NCI-H187 (cell line): ENCODE data around the gene RPAP3.
A peak's percentile ranks its signal among the peaks of the same experiment; 100 is the strongest.

Experiments
- DNase-seq, 2 experiments: peaks; one replicate each; lab custom pipeline; 2025; lab: John Stamatoyannopoulos, UW

Gene RPAP3

GRCh38 chr12:47705566-47706425 is at the start of gene RPAP3:
RPAP3 (minus strand) TSS chr12:47706030; CDS start chr12:47702840, 3,190 bp downstream.
- peak; percentile 81 to 98 for DNase-seq

DNA sequence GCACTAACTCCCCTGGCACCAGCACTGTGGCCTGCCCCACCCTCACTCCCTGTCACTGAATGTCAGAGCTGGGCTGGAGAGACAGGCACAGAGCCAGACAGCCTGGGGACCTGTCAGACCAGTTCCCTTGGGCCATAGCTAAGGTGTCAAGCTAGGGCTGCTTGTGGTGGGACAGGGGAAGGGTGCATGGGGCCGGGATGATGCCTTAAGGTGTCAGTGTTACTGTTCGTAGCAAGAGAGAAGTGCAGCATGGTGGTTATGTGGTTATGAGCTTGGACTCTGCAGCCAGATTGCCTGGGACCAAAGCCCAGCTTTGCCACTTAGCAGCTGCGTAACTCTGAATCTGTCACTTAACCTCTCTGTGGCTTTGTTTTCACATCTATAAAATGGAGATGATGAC is 49.1 kb upstream of the RPAP3 start:
- no peak for DNase-seq

DNA sequence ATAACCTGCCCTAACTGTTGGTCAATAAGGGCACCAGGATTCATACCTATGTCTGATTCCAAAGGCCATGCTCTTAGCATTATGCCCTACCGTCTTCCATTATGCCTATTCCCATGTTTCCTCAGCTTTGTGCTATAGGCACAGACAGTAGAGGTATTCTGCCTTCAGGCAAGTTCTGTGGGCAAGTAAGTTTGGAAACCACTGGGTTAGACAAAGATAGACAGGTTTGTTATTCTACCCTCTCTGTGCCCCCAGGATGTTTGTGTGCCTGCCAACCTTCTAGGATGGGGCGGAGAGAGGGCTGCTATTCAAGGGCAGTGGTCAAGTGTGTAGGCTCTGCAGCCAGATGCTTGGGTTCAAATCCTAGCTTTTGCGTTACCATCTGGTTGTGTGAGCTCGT is 48.3 kb upstream of the RPAP3 start:
- no peak for DNase-seq

DNA sequence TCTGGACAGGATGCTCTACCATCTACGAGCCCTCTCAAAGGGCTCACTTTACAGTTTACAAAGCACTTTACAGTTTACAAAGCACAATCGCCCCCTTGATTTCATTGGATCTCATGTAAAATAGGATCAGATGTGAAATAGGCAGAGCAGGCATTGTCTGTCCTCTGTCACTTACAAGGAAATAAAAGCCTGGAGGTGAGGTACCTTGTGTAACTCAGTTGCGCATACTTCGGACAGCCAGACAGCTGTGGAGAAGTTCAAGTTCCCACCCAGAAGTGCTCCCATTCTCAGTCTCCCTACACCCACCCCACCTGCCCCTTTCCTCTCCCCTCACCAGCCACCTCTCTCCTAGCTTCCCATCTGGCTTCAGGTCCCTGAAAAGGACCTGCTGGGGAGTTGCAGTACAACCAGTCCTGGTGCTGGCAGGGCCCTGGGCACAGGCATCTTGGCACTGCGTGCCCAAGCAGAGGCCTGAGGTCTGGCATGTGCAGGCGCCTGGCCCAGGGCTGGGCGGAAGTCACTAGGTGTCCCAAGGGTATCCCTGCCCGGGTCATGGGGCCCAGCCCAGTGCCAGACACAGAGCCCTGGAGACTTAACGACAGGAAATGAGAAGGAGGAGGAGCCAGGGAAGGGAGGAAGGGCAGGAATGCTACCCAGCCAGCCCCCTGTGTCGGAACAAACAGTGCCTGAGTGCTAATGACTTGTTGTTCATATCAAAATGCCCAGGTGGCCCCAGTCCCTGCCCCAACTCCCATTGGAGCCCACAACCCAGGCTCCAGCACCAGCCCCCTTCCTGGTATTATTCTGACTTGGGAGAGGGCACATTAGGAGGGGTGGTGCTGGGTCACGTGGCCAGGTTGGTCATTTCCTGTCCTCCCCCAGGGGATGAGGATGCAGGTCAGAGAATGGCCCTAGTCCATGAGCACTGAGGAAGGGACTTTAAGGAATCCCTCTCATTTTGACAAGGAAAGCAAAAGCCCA is 47.5 kb upstream of the RPAP3 start:
- DNase-seq: no peak

- no peak for DNase-seq
Observed at GRCh38 chr12:47752552-47752951, 46.7 kb upstream of the RPAP3 start.

GRCh38 chr12:47752121-47752520 is 46.3 kb upstream of the RPAP3 start:
- DNase-seq: no peak

DNA sequence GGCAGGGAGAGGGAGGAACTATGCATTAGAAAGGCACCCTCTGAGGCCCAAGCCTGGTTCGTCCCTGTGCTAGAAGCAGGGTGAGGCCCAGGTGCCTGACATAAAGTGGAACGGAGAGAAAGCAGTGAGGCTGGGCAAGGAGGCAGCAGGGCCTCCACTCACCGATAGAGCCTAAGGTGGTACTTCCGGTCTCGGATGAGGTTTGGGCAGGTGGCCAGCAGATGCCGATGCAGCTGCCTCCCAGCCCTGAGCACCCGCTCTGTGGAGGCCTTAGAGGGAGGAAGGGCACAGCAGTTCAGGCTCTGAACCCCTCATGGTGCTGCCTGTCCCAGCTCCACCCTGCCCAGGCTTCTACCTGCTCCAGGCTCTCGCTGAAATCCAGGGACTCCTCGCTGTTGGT is 45.7 kb upstream of the RPAP3 start:
- DNase-seq: no peak

DNA sequence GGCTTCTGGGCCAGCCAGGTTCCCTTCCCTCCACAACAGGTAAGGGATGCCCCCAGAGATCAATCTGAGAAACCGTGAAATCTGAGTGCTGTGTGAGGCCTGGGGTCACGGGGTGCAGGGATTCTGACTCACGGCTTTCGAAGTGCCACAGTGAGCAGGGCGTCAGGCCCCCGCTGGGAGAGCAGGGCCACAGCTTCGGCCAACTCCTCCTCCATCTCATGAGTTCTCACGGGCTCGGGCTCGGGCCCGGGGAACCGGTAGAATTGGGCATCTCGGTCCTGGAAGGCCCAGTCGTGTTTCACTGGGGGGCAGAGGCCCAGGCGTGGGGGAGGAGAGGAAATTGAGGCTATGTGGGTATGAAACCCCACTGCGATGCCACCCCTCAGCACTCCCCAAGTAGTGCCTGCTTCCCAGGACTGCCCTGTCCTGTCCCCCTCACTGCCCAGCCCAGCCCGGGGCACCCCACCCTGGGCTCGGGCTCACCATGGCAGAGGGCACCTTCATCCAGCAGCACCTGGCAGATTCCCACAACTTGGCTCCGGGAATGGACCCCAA is 45.2 kb upstream of the RPAP3 start:
- DNase-seq: no peak

DNA sequence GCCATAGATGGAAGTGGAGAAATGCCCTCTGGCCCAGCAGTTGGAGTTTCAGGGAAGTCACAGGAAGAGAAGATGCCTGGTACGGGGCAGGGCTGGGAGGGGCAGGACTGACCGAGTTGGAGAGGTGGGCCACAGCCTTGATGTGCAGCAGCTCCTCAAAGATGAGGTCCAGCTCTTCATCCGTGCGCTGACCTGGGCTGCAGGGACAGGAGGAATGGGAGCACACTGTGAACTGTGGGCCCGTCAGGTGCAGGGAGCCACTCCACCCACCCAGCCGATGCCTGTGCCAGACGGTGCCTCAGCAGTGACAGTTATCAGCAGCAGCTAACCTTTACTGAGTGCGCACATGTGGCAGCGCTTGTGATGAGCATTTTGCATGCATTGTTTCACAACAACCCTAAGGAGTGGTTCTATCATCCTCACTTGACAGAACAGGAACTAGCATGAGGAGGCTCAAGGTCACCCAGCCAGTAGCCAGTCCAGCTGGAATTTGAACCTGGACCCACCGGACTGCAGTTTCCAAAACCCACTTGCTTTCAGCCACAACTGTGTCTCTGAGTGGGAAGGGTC is 44.5 kb upstream of the RPAP3 start:
- DNase-seq: no peak

DNA sequence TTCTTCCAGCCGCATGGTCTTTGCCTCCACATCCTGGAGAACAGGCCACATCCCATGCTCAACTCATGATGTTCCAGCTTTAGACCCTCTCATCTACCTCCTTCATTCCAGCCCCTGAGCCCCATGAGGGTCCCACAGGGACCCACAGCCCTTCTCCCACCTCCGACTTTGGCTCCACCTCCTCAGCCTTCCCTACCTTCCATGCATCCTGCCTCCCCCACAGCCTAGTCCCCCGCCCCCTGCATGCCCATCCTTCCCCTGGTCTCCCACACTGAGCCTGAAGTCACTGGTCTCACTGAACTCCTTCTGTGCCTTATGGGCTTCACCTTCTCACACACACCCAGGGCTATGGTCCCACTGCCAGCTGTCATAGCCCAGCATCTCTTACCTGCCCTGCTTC is 43.1 kb upstream of the RPAP3 start:
- no peak for DNase-seq

DNA sequence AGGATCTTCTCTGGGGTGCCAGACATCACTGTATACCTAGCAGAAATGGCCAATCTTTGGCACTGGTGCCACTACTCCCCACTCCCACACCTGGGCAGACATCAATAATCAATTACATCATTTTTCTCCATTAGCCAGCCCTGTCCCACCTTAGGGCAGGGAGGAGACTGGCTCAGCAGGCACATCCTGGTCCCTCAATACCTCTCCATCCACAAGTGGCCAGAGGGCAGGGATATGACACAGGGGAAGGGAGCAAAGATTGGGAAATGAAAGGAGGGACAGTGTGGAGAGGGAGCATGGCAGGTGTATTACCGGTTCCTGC is 42.6 kb upstream of the RPAP3 start:
- DNase-seq: no peak

DNA sequence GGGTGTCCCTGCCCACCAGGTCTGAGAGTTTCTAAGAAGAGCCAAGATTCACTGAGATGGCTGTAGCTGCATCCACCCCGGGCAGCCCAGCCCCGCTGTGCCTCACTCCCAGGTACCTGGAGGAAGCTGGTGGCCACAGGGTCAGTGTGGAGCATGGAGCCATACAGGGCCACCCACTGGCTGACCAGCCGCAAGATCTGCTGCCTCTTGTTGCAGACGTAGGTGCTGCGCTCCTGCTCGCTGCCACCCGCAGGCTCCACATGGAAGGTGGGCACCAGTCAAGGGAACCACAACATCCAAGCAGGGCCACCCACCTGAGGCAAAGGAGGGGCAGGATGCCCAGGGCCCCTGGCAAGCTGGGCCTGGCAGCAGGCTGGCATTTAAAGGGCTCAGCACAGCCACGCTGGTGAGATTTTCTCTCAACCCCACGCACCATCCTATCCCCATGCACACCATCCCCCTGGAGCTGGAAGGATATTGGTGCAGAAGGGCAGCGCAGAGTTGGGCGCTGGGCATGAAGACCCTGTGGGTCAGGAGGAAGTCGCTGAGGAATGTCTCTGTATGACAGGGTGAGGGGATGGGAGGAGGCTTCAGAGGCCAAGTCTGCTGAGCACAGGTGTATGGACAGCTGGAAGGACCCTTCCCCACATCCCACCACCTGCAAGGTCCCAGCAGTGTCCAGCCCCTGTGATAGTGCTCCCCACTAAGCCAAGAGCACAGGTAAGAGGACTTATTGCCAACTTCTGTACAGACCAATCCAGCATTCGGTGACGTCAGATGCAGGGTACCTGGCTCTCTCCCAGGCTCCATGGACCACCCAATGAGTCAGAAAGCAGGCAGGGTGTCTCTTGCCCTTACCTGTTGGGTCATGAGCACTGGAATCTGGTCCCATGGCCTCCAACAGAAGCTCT is 42.0 kb upstream of the RPAP3 start:
- DNase-seq: no peak

GRCh38 chr12:47747126-47747525 is 41.3 kb upstream of the RPAP3 start:
- DNase-seq: no peak

DNA sequence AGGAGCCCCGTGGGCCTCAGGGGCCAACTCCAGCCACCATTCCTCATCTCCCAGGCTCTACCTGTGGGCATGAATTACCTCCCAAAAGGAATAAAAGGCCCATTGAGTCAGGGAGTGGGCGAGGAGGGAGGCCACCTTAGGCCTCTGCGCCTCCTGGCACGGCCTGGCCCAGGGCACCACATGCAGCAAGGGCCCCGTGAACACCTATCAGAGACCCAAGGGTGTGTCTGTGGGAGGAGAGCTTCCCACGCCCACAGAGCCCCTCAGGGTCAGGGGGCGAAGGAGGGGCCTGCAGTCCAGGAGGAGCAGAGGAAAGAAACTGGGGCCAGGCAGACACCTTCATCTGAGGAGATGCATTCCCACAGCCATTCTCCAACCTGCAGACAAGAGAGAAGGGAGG is 40.7 kb upstream of the RPAP3 start:
- DNase-seq: no peak

GRCh38 chr12:47746073-47746472 is 40.2 kb upstream of the RPAP3 start:
- DNase-seq: no peak

DNA sequence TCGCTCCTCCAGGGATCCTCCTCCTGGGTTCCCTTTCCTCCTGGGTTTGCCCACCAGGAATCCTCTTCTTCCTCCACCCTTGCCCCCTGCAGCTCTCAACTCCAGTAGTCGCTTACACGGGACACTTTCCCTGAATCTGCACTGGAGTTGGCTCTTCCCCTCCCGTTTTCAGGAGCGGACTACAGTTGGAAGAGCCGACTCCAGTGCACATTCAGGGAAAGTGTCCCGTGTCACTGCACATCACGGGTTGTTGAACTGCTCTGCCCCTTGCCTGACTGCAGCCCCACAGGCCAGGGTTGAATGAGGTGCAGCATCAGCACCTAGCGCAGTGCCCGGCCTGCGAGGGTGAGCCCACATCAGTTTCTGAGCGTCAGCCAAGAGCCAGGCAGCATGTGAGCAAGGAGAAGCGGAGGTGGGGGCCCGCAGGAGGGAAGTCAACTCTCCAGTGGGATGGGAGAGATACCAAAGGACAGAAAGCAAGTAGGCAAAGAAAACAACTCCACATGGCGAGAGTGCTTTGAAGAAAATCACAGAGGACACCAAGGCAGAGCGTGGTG is 39.7 kb upstream of the RPAP3 start:
- DNase-seq: no peak

GRCh38 chr12:47744778-47745436 is 39.1 kb upstream of the RPAP3 start:
- no peak for DNase-seq

DNA sequence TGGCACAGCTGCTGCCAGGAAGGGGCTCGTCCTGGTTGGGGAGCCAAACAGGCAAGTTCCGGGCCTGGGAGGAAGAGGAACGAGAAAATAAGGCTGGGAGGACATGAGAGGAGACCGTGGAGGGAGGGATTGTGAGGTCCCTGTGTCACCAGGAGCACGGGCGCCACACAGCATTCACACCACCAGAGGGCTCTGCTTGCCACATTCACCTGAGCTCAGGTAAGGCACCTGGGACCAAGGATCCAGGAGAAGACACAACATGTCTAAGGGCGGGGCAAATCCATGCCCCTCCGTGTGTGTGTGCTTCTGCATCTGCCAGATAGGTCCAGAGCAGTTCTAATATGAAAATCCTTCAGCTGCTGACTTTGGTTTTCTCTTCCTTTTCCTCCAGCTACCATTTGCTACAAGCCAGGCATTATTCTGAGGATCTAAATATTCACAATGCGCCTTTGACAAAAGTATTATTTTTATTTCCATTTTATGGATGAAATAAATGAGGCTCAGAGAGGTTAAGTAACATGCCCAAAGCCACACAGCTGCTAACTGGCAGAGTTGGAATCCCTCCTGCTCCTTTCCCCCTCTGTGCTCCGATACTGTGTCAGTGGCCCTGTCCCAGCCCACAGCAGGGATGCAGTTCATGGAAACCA is 38.3 kb upstream of the RPAP3 start:
- DNase-seq: peak in 1 of 2 experiments; percentile 45

DNA sequence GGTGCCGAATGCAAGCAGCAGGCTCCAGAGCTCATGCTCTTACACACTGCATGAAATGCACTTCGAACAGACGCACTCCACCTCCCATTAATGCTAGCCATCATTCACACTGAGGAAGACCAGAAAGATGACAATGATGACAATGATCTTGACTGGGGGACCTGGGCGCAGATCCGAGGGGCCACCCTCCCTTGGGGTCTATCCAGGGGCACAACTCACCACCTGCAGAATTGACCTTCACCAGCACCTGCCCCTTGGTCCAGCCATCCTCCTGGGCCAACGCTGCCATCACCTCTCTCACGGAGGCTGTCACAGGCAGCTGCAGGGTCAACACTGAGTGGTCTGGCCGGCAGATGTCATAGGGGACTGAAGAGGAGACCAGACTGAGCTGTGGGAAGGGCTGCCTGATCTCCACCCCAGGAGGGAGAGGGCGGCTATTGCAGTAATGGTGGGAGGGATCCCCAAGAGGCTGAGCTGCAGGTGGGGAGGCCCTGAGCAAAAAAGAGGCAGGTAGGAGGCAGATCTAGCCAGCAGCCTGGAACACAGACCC is 37.6 kb upstream of the RPAP3 start:
- DNase-seq: no peak
